K562 (cell line): ENCODE results near the gene DIPK2A. TPM values are rescaled to one million over a fixed set of nuclear protein-coding genes. Genes with fewer than 3 reads are reported as not detected.
A peak's percentile ranks its signal among the peaks of the same experiment; 100 is the strongest.

Experiments used
- ARHGAP35 ChIP-seq: fragments of 450-650 bp; IDR thresholded peaks from 2 replicates; pipeline ENCODE4 v1.6.1; 2018; ENCODE audit not compliant: partially characterized antibody
- BDP1 ChIP-seq: IDR thresholded peaks from 3 replicates; pipeline ENCODE4 v1.6.1; 2011; ENCODE audit not compliant: insufficient read length, insufficient read depth
- CREBBP ChIP-seq: IDR thresholded peaks from one replicate; pipeline ENCODE4 v1.6.1; 2012; ENCODE audit warnings: low read depth, mild to moderate bottlenecking, control low read depth, inconsistent platforms, low read length
- EGR1 ChIP-seq: fragments of 450-650 bp; conservative IDR thresholded peaks from 2 replicates; pipeline ENCODE4 v1.6.1; 2017; ENCODE audit warnings: mild to moderate bottlenecking
- EHMT2 ChIP-seq: fragments of 450-650 bp; IDR thresholded peaks from 2 replicates; pipeline ENCODE4 v1.6.1; 2018; ENCODE audit warnings: antibody characterized with exemption
- MCM3 ChIP-seq: fragments of 450-650 bp; IDR thresholded peaks from 2 replicates; pipeline ENCODE4 v1.6.1; 2016
- NFATC3 ChIP-seq: fragments of 450-650 bp; IDR thresholded peaks from 2 replicates; pipeline ENCODE4 v1.6.1; 2017; ENCODE audit warnings: mild to moderate bottlenecking
- PCBP1 ChIP-seq: fragments of 200-400 bp; formaldehyde crosslinking; IDR thresholded peaks from 2 replicates; pipeline ENCODE4 v1.6.1; 2018; ENCODE audit warnings: mild to moderate bottlenecking, low read depth, low read length; ENCODE audit not compliant: poor library complexity, severe bottlenecking
- POU5F1 ChIP-seq: fragments of 150-350 bp; IDR thresholded peaks from 2 replicates; pipeline ENCODE4 v1.6.1; 2014; ENCODE audit warnings: borderline replicate concordance, low read length, low read depth, mild to moderate bottlenecking; ENCODE audit not compliant: partially characterized antibody
- RB1 ChIP-seq: fragments of 450-650 bp; IDR thresholded peaks from 2 replicates; pipeline ENCODE4 v1.6.1; 2017; ENCODE audit warnings: low read depth, mild to moderate bottlenecking
- RBM15 ChIP-seq: fragments of 200-400 bp; formaldehyde crosslinking; IDR thresholded peaks from 2 replicates; pipeline ENCODE4 v1.6.1; 2018; ENCODE audit warnings: mild to moderate bottlenecking, low read length, moderate library complexity; ENCODE audit not compliant: insufficient read depth
- RBM39 ChIP-seq: fragments of 200-400 bp; formaldehyde crosslinking; optimal IDR thresholded peaks from 2 replicates; pipeline ENCODE3; 2018; ENCODE audit warnings: low read depth, low read length
- SNIP1 ChIP-seq: fragments of 450-650 bp; IDR thresholded peaks from 2 replicates; pipeline ENCODE4 v1.7.1; 2017; ENCODE audit warnings: low read depth, mild to moderate bottlenecking
- ZNF134 ChIP-seq: fragments of 250-450 bp; sonication (Bioruptor Pico); conservative IDR thresholded peaks from 2 replicates; pipeline ENCODE4 v1.4.0; 2020
- polyA plus RNA-seq, 8 experiments: library from polyadenylated mRNA; depleted of rRNA in 4 of 8; stranded (reverse) in 5 of 8; unstranded in 3 of 8; fragments of >200 nt; fragmentation: Nextera tagmentation in 2 of 8; fragmentation: Illumina TruSeq in 1 of 8; extraction: Ambion mirVana in 2 of 8; extraction: Trizol in 1 of 8; gene quantifications; 2 replicates each; pipeline versions ENCODE4 v1.2.1 to v1.2.3, GENCODE V29; 2011 to 2014; ENCODE audit warnings: inconsistent platforms in 1 of 8, missing spikeins in 1 of 8
- total RNA-seq, 7 experiments: library from RNA; depleted of rRNA in 6 of 7; stranded (reverse); fragments of >200 nt in 6 of 7; fragmentation: Illumina TruSeq in 2 of 7; extraction: Trizol in 2 of 7; gene quantifications; 2 replicates each; pipeline versions ENCODE4 v1.2.1 to v1.2.3, GENCODE V29; 2011 to 2021; ENCODE audit warnings: low replicate concordance in 1 of 7
- TF ChIP-seq, protein P1 (sequence below): sonication (generic); formaldehyde crosslinking; IDR thresholded peaks from 2 replicates; pipeline ENCODE4 v1.8.0; 2022; ENCODE audit warnings: missing genetic modification reagents, mild to moderate bottlenecking, borderline replicate concordance
- TF ChIP-seq, protein P2 (sequence below): fragments of 150-350 bp; conservative IDR thresholded peaks from 2 replicates; pipeline ENCODE4 v1.6.1; 2014; ENCODE audit warnings: low read length
- TF ChIP-seq, protein P3 (sequence below): fragments of 450-650 bp; formaldehyde crosslinking; IDR thresholded peaks from 2 replicates; pipeline ENCODE4 v1.4.0; 2020; ENCODE audit warnings: mild to moderate bottlenecking
- TF ChIP-seq, protein P4 (sequence below): IDR thresholded peaks from 2 replicates; pipeline ENCODE4 v1.6.1; 2012; ENCODE audit warnings: low read depth, low read length, improper control_type of control experiment, borderline replicate concordance

Gene DIPK2A
- total and polyA plus RNA-seq, 9 of the 15 experiments (the other 6 are each of a cell fraction or from before 2014, with no cell fraction given): 3.3 to 15.7 (median 7.8) TPM

DNA sequence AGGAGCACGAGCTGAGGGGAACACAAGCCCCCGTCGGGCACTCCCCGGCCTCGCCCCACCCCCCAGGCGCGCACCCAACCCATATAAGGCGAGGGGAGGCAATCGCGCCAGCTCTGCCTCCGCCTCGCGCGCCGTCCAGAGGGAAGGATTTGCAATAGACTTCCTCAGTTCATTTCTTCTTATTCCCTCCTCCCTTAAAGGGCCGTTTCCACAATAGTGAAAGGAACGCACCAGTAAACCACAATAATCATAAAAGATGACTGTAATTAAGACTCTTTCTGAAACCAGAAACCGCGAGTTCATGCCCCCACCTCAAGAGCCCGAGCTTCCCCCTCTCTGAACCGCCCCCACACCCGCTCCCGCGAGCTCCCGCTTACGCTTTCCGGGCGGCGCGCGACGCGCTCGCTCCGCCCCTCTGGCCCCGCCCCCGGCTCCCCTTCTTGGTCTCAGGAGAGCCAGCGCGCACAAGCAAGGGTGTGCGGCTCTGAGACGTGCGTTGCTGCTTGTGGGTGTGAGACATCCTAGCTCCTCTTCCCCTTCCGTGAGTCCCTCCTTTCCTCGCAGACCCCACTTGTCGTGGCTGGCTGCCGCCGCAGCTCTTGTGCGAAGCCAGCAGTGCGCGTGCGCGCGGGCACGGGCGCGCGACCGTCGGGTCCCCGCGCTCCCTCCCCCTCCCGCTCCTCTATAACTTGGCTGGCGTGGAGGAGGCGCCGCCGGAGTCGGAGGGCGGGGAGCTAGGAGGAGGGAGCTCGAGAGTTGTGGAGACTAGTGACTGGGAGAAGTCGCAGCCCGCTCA is at the start of gene DIPK2A (continued):
- TF ChIP-seq ZNF134 (CRISPR knock-in tag) (no peak), NFATC3 (no peak), RBM15 (no peak), BDP1 (no peak), PCBP1 (no peak), MCM3 (no peak), RBM39 (no peak), EHMT2 (no peak), EGR1 (peak; percentile 97), POU5F1 (no peak), SNIP1 (no peak), RB1 (peak; percentile 50; the same call in 1 of the 2 replicates), CREBBP (no peak), ARHGAP35 (no peak)
- TF ChIP-seq, protein P1, sequence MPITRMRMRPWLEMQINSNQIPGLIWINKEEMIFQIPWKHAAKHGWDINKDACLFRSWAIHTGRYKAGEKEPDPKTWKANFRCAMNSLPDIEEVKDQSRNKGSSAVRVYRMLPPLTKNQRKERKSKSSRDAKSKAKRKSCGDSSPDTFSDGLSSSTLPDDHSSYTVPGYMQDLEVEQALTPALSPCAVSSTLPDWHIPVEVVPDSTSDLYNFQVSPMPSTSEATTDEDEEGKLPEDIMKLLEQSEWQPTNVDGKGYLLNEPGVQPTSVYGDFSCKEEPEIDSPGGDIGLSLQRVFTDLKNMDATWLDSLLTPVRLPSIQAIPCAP (CRISPR knock-in tag): no peak
- TF ChIP-seq, protein P2, sequence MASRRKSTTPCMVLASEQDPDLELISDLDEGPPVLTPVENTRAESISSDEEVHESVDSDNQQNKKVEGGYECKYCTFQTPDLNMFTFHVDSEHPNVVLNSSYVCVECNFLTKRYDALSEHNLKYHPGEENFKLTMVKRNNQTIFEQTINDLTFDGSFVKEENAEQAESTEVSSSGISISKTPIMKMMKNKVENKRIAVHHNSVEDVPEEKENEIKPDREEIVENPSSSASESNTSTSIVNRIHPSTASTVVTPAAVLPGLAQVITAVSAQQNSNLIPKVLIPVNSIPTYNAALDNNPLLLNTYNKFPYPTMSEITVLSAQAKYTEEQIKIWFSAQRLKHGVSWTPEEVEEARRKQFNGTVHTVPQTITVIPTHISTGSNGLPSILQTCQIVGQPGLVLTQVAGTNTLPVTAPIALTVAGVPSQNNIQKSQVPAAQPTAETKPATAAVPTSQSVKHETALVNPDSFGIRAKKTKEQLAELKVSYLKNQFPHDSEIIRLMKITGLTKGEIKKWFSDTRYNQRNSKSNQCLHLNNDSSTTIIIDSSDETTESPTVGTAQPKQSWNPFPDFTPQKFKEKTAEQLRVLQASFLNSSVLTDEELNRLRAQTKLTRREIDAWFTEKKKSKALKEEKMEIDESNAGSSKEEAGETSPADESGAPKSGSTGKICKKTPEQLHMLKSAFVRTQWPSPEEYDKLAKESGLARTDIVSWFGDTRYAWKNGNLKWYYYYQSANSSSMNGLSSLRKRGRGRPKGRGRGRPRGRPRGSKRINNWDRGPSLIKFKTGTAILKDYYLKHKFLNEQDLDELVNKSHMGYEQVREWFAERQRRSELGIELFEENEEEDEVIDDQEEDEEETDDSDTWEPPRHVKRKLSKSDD: no peak
- TF ChIP-seq, protein P3, sequence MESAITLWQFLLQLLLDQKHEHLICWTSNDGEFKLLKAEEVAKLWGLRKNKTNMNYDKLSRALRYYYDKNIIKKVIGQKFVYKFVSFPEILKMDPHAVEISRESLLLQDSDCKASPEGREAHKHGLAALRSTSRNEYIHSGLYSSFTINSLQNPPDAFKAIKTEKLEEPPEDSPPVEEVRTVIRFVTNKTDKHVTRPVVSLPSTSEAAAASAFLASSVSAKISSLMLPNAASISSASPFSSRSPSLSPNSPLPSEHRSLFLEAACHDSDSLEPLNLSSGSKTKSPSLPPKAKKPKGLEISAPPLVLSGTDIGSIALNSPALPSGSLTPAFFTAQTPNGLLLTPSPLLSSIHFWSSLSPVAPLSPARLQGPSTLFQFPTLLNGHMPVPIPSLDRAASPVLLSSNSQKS: no peak
- TF ChIP-seq, protein P4, sequence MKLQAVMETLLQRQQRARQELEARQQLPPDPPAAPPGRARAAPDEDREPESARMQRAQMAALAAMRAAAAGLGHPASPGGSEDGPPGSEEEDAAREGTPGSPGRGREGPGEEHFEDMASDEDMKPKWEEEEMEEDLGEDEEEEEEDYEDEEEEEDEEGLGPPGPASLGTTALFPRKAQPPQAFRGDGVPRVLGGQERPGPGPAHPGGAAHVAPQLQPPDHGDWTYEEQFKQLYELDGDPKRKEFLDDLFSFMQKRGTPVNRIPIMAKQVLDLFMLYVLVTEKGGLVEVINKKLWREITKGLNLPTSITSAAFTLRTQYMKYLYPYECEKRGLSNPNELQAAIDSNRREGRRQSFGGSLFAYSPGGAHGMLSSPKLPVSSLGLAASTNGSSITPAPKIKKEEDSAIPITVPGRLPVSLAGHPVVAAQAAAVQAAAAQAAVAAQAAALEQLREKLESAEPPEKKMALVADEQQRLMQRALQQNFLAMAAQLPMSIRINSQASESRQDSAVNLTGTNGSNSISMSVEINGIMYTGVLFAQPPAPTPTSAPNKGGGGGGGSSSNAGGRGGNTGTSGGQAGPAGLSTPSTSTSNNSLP: no peak
